Heart left ventricle (tissue), 16 donors: ENCODE data around the gene SELENOO. TPM values are rescaled to one million over a fixed set of nuclear protein-coding genes. Genes with fewer than 3 reads are reported as not detected.
A peak's percentile ranks its signal among the peaks of the same experiment; 100 is the strongest.

ENCODE experiments used
- ATAC-seq, 4 donors: fragments of 200-7000 bp; cut with Tn5 transposase; one replicate each; pipeline ENCODE4 v1.9.1; 2020 to 2022; ENCODE audit warnings: moderate library complexity in 4 of 4, mild to moderate bottlenecking in 3 of 4, moderate number of reproducible peaks in 1 of 4
- DNase-seq, 5 donors: peaks; one replicate each; pipeline ENCODE4 v3.0.0-alpha.2; 2020
- H3K27ac ChIP-seq, 12 donors: fragments of 200-600 bp; sonication (generic) in 4 of 12; one replicate each; pipeline versions ENCODE4 v1.5.0 to v1.8.0; 2016 to 2022; ENCODE audit warnings: mild to moderate bottlenecking in 2 of 12
- H3K27me3 ChIP-seq, 9 donors: fragments of 200-600 bp; sonication (generic) in 2 of 9; one replicate each; pipeline versions ENCODE4 v1.5.1 to v1.8.0; 2016 to 2022; ENCODE audit warnings: mild to moderate bottlenecking in 3 of 9
- H3K36me3 ChIP-seq, 9 donors: fragments of 200-600 bp; sonication (generic) in 2 of 9; one replicate each; pipeline versions ENCODE4 v1.5.0 to v1.8.0; 2018 to 2022; ENCODE audit warnings: mild to moderate bottlenecking in 2 of 9
- H3K4me1 ChIP-seq, 12 donors: fragments of 200-600 bp; sonication (generic) in 4 of 12; one replicate each; pipeline versions ENCODE4 v1.5.0 to v1.8.0; 2016 to 2022; ENCODE audit warnings: mild to moderate bottlenecking in 3 of 12
- H3K4me3 ChIP-seq, 12 donors: fragments of 200-600 bp; sonication (generic) in 4 of 12; one replicate each; pipeline versions ENCODE4 v1.5.0 to v1.8.0; 2017 to 2022; ENCODE audit warnings: mild to moderate bottlenecking in 9 of 12, moderate library complexity in 4 of 12
- H3K9me3 ChIP-seq, 12 donors: fragments of 200-600 bp; sonication (generic) in 4 of 12; one replicate each; pipeline versions ENCODE4 v1.5.0 to v1.8.0; 2016 to 2022; ENCODE audit warnings: mild to moderate bottlenecking in 1 of 12
- CTCF ChIP-seq, 12 donors: fragments of 200-600 bp; sonication (generic) in 4 of 12; IDR thresholded peaks; one replicate each; pipeline versions ENCODE4 v1.5.0 to v1.8.0; 2018 to 2022; ENCODE audit warnings: antibody characterized with exemption in 12 of 12, mild to moderate bottlenecking in 5 of 12
- POLR2A ChIP-seq, 2 donors: fragments of 450-650 bp; IDR thresholded peaks; one replicate each; pipeline ENCODE4 v1.6.1; 2017; ENCODE audit warnings: antibody characterized with exemption in 2 of 2, mild to moderate bottlenecking in 2 of 2, moderate library complexity in 2 of 2
- WGBS, 4 donors: extraction: QIAGEN DNeasy Blood & Tissue Kit in 2 of 4; methylation state at CpG; one replicate each; pipeline versions ENCODE4 v1.1.5 to v1.1.7; 2013 to 2018; 5-methylcytosine and 5-hydroxymethylcytosine counted together
- intact Hi-C, 10 donors: fragments of 100-400 bp; cut with DNase I; formaldehyde crosslinking; loops; one replicate each; pipeline versions ENCODE4 v1.11.1 to v1.14.2; 2022
- polyA plus RNA-seq, 2 donors: library from polyadenylated mRNA; stranded (reverse); fragments of 200-250 nt; gene quantifications; one replicate each; pipeline ENCODE4 v1.2.3, GENCODE V29; 2013
- total RNA-seq, 9 donors: library from RNA; depleted of rRNA in 2 of 9; stranded (reverse); fragments of >200 nt in 2 of 9; fragmentation: NEBNext Ultra II Directional in 3 of 9; extraction: Animal tissue kit (Norgen Biotek cat#: 25700) in 3 of 9; gene quantifications; one replicate each; pipeline versions ENCODE4 v1.1.0 to v1.2.4, GENCODE V29; 2016 to 2023
- donor health status: ischemic (EF 13 %, LVEDD 7.1; RV severe dilation, severe dysfunction).
- donor health status: healthy with polysubstance abuse.
- donor health status: DM: no; HTN: yes; CAD: no.
- donor health status: DM: no; HTN: no; CAD: no.
- donor health status: ischemic (EF 25% LVEDD 6.9; RV normal size, moderate dysfunction).
- donor health status: ischemic (EF 25% LVEDD 5.7; RV mildly dilated, moderate dysfunction).
- donor health status: healthy.
- donor health status: DM: yes; HTN: yes; CAD: no.
- donor health status: ischemic (EF 35%, LVEDD 5.7; RV mildly dilated, moderate dysfunction).
- donor health status: nonischemic (EF 11% LVEDD 7.7; RV severe dilation, severe dysfunction).
- donor health status: DM: yes; HTN: yes; CAD: no.
- donor health status: PGD.
- donor health status: ischemic (EF 29% LVEDD 5.4; RV normal size, mild dysfunction).
- donor health status: nonischemic (EF 23%, LVEDD 6.1; RV moderate dilation, normal function).

Gene SELENOO
- total and polyA plus RNA-seq, 11 donors, result 10.4 to 23.8 (median 15.4) TPM

GRCh38 chr22:50258361-50259292 is 57.8 kb downstream of the SELENOO start:
- peaks cover 0 to 13% (median 0%) of the 10 kb centered on the region in 9 donors for H3K27me3 ChIP-seq
- TF ChIP-seq CTCF (IDR thresholded peaks at IDR 0.05) (no peak), POLR2A (IDR thresholded peaks at IDR 0.05) (no peak)
- intact Hi-C loops, result loop anchor here in 2 of 10 donors (10.0 kb wide), 1 partner anchor 246 kb away; the partner anchor contains the start of genes LMF2 (in 2 of the 2) and NCAPH2 (in 2 of the 2)

GRCh38 chr22:50259302-50259701 is 58.5 kb downstream of the SELENOO start:
- intact Hi-C loops, result loop anchor here in 2 of 10 donors (10.0 kb wide), 1 partner anchor 245 kb away; the partner anchor contains the start of genes LMF2 (in 2 of the 2) and NCAPH2 (in 2 of the 2)
- Histone ChIP-seq H3K36me3 (peaks cover 0 to 11% (median 0%) of the 10 kb centered on the region in 9 donors), H3K27ac (peak overlapping the region in 5 of 12 donors; percentile 21 to 62 (median 47)), H3K4me1 (peaks cover 5 to 51% (median 16%) of the 10 kb centered on the region in 12 donors), H3K4me3 (no peak overlapping the region), H3K27me3 (peaks cover 0 to 13% (median 0%) of the 10 kb centered on the region in 9 donors), H3K9me3 (no peaks in the 10 kb centered on the region)
- DNase-seq (no peak), ATAC-seq (no peak)
- TF ChIP-seq CTCF (IDR thresholded peaks at IDR 0.05) (no peak), POLR2A (IDR thresholded peaks at IDR 0.05) (no peak)
- WGBS, 4 donors, result 95 to 96% (median 96%) methylated on average over 15 of the region's 15 CpGs

More at GRCh38 chr22:50258361-50259292, 57.8 kb downstream of the SELENOO start:
- no peak overlapping the region for H3K4me3 ChIP-seq
- ATAC-seq, result peak; percentile 73 to 86 (median 79)
- WGBS, 4 donors, result 63 to 73% (median 69%) methylated on average over 19 to 24 of the region's 24 CpGs
- peak overlapping the region in 9 of 12 donors; percentile 21 to 63 (median 47) for H3K27ac ChIP-seq
- H3K4me1 ChIP-seq, result peaks cover 5 to 51% (median 16%) of the 10 kb centered on the region in 12 donors
- DNase-seq, result peak in 3 of 5 donors; percentile 64 to 73 (median 66)
- peaks cover 0 to 11% (median 0%) of the 10 kb centered on the region in 9 donors for H3K36me3 ChIP-seq
- no peaks in the 10 kb centered on the region for H3K9me3 ChIP-seq

GRCh38 chr22:50260434-50260800 is 59.6 kb downstream of the SELENOO start:
- TF ChIP-seq POLR2A (IDR thresholded peaks at IDR 0.05) (no peak), CTCF (IDR thresholded peaks at IDR 0.05) (no peak)
- 30 to 50% (median 42%) methylated on average over 10 to 11 of the region's 11 CpGs for WGBS, 4 donors
- Histone ChIP-seq H3K4me1 (peaks cover 5 to 51% (median 16%) of the 10 kb centered on the region in 12 donors), H3K27ac (peak overlapping the region in 7 of 12 donors; percentile 21 to 71 (median 62)), H3K27me3 (peaks cover 0 to 13% (median 0%) of the 10 kb centered on the region in 9 donors), H3K36me3 (peaks cover 0 to 8% (median 0%) of the 10 kb centered on the region in 9 donors), H3K9me3 (no peaks in the 10 kb centered on the region), H3K4me3 (peak overlapping the region; percentile 37 to 84 (median 56))
- DNase-seq (no peak), ATAC-seq (no peak)
- intact Hi-C loops, result no loop called here
